K562 (cell line): Measurements from ENCODE around the gene SESN2. TPM values are rescaled to one million over a fixed set of nuclear protein-coding genes. Genes with fewer than 3 reads are reported as not detected.

ENCODE experiments used
- BCLAF1 ChIP-seq, 2 experiments: fragments of 450-650 bp in 1 of 2; IDR thresholded peaks; 2 replicates each; pipeline ENCODE4 v1.6.1; 2011 to 2017; ENCODE audit warnings: low read depth in 2 of 2, antibody characterized with exemption in 1 of 2, borderline replicate concordance in 1 of 2, low read length in 1 of 2, mild to moderate bottlenecking in 1 of 2, mixed read lengths in 1 of 2; ENCODE audit not compliant: control insufficient read depth in 1 of 2
- ELF2 ChIP-seq: fragments of 250-450 bp; sonication (Bioruptor Pico); IDR thresholded peaks from 2 replicates; pipeline ENCODE4 v1.5.0; 2021; ENCODE audit warnings: mild to moderate bottlenecking
- PHF20 ChIP-seq: fragments of 450-650 bp; IDR thresholded peaks from 2 replicates; pipeline ENCODE4 v1.6.1; 2018; ENCODE audit not compliant: partially characterized antibody
- VEZF1 ChIP-seq: fragments of 200-800 bp; sonication (Bioruptor generic); IDR thresholded peaks from 2 replicates; pipeline ENCODE4 v1.6.1; 2017; ENCODE audit warnings: missing genetic modification characterization, missing compliant biosample characterization
- polyA plus RNA-seq, 8 experiments: library from polyadenylated mRNA; depleted of rRNA in 4 of 8; stranded (reverse) in 5 of 8; unstranded in 3 of 8; fragments of >200 nt; fragmentation: Nextera tagmentation in 2 of 8; fragmentation: Illumina TruSeq in 1 of 8; extraction: Ambion mirVana in 2 of 8; extraction: Trizol in 1 of 8; gene quantifications; 2 replicates each; pipeline versions ENCODE4 v1.2.1 to v1.2.3, GENCODE V29; 2011 to 2014; ENCODE audit warnings: inconsistent platforms in 1 of 8, missing spikeins in 1 of 8
- total RNA-seq, 7 experiments: library from RNA; depleted of rRNA in 6 of 7; stranded (reverse); fragments of >200 nt in 6 of 7; fragmentation: Illumina TruSeq in 2 of 7; extraction: Trizol in 2 of 7; gene quantifications; 2 replicates each; pipeline versions ENCODE4 v1.2.1 to v1.2.3, GENCODE V29; 2011 to 2021; ENCODE audit warnings: low replicate concordance in 1 of 7

SESN2 gene
- total and polyA plus RNA-seq, 9 of the 15 experiments (the other 6 are each of a cell fraction or from before 2014, with no cell fraction given): 3.7 to 71.3 (median 16.8) TPM

GRCh38 chr1:28236656-28237322, 22.5 kb upstream of the SESN2 start (continued):
- no peak for TF ChIP-seq BCLAF1 (IDR thresholded peaks at IDR 0.05; ENCODE audit: borderline replicate concordance in 1 of 2, control insufficient read depth in 1 of 2, low read depth in 2 of 2, low read length in 1 of 2)
- no peak for TF ChIP-seq PHF20
- peak; percentile 47; the same call in 1 of the 2 replicates for TF ChIP-seq VEZF1 (CRISPR knock-in tag)
- no peak for TF ChIP-seq ELF2 (CRISPR knock-in tag)
